ENCODE data around the gene BLZF1.
A peak's percentile ranks its signal among the peaks of the same experiment; 100 is the strongest.
"Not testable (repeated sequence)": the region's sequence is repeated elsewhere in the genome, so short reads cannot be mapped to it uniquely, and the experiment has no call there.

Gene BLZF1

DNA sequence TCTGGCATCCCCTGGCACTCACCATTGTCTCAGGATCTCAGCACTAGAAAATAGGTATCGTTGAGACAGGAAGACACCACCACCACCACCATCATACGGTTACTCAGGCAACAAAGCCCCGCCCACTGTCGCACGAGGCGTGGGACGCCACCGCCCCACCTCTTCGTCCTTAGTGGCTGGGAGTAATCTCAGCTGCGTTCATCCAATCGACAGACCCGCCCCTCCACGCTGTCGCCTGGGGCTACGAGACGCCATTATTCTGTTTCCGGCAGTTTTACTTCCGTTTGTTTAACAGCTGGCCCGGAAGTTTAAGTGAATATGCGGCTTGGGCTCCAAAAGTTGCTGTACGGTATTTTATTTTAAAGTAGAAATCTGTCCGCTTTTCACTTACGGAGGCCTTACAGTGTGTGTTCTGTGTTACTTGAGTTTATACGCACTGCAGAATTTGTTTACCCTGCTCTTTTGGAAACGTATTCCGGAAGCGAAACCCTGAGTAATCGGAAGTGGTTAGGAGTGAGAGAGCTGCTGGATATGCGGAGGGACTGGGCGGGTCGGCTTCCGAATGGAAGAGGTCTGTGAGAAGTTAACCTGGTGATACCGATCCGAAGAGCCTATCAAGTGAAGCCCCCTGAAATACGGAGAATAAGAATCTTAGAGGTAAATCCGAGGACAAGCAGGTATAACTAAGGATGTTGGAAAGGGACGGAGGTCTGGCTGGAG, at the start of gene BLZF1, which contains the start of gene NME7:
Gene BLZF1, plus strand, starts transcription at position 510 of the 720 bp plus-strand sequence. CDS start 1,328 bp downstream, outside the sequence.
Gene NME7, minus strand, starts transcription at position 112 of the 720 bp plus-strand sequence. Its CDS starts 87 bp downstream, at position 25.
- DNase-seq = peak; percentile 96

GRCh38 chr1:169318536-169319244, 49.3 kb upstream of the BLZF1 start:
- DNase-seq = no peak

DNA sequence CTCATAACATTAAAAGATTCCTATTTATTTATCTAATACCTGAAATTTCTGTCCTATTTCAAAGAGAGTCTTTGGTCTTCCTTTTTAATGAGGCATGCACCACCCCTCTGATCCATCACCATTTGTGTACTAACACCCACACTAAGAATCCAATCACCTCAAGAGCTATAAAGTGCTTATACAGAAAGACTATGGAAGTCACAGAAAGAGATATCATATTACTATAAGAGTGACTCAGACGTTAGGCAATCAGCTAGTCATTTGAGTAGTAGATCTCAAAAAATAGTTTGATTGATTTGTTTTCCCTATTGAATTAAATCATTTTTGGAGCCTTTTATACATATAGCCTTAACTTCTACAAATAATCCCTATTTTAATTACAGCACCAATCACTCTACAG, 46.5 kb upstream of the BLZF1 start:
- DNase-seq = no peak

DNA sequence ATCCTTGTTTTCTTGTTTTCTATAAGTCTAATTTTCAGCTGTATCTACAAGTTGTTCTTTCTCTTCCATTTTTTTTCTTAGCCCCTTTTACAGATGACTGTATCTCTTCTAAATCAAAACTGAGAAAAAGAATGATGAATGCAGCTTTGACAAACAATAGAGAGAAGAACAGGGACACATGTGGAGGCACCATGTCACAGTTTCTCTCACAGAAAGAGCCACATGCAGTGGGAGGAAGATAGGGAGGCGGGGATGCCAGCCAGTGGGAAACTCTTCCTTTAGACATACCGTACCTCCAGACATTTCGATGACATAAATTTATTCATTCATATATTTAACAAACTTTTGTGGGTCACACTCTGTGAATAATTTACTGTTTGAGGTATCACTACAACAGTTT, 45.9 kb upstream of the BLZF1 start:
- DNase-seq = no peak

DNA sequence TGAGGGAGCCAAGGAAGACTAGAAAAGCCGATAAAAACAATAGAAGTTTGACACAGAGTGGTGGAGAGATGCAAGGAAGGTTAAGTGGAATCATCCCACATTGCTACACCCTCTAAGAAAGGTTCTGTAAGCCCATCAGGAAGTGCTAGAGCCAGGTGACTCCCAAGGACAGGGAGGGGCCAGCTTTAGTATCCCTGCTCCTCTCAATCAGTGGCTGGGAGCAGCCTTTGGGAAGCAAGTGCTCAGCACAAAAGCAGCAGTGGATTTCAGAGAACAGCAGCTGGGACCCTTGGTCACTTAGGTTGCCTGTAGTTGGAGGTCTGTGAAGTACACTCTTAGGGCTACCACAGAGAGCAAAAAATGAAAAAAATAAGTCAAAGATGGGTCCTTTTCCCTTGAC, 42.9 kb upstream of the BLZF1 start:
- DNase-seq = no peak

GRCh38 chr1:169326261-169326955, 41.6 kb upstream of the BLZF1 start:
- DNase-seq = no peak

- no peak for DNase-seq
These were observed 41.1 kb upstream of the BLZF1 start for GRCh38 chr1:169326956-169327268.

GRCh38 chr1:169327875-169328274, 40.1 kb upstream of the BLZF1 start:
- no peak for DNase-seq

- DNase-seq = no peak
These were observed 38.6 kb upstream of the BLZF1 start for GRCh38 chr1:169329383-169329782.

DNA sequence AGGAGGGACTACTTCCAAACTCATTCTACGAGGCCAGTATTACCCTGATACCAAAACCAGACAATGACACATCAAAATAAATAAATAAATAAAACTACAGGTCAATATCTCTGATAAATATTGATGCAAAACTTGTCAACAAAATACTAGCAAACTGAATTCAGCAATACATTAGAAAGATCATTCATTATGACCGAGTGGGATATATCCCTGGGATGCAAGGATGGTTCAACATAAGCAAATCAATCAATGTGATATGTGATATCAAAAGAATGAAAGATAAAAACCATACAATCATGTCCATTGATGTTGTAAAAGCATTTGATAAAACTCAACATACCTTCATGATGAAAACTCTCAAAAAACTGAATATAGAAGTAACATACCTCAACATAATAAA, 37.1 kb upstream of the BLZF1 start:
- DNase-seq = no peak

DNA sequence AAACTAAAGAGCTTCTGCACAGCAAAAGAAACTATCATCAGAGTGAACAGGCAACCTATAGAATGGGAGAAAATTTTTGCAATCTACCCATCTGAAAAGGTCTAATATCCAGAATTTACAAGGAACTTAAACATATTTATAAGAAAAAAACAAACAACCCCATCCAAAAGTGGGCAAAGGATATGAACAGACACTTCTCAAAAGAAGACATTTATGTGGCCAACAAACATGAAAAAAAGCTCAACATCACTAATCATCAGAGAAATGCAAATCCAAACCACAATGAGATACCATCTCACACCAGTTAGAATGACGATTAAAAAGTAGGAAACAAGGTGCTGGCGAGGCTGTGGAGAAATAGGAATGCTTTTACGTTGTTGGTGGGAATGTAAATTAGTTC, 33.3 kb upstream of the BLZF1 start:
- DNase-seq = not testable (repeated sequence)

- not testable (repeated sequence) for DNase-seq
These were observed 30.9 kb upstream of the BLZF1 start for GRCh38 chr1:169336947-169337715.

- DNase-seq = no peak
These were observed 29.4 kb upstream of the BLZF1 start for GRCh38 chr1:169338617-169339016.

DNA sequence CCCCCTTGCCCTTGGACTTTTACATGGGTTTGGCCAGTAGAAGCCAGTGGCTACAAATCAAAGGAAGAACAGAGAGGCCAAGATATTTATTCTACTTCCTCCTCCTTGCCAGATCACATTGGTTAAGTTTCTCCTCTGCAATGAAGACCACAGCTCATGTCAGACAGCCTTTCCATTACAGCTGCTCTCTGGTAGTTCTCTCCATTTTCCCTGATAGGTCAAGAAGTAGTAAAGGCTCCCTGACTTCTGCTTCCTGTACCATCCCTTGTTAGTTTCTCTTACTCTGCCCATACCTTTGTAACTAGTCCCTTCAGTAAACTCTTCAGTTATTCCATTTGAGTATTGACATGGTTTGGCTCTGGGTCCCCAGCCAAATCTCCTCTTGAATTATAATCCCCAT, 28.2 kb upstream of the BLZF1 start:
- DNase-seq = no peak

- no peak for DNase-seq
These were observed 27.1 kb upstream of the BLZF1 start for GRCh38 chr1:169340882-169341281.

GRCh38 chr1:169342096-169342495, 25.9 kb upstream of the BLZF1 start:
- DNase-seq = not testable (repeated sequence)

GRCh38 chr1:169345511-169345910, 22.5 kb upstream of the BLZF1 start:
- DNase-seq = no peak

DNA sequence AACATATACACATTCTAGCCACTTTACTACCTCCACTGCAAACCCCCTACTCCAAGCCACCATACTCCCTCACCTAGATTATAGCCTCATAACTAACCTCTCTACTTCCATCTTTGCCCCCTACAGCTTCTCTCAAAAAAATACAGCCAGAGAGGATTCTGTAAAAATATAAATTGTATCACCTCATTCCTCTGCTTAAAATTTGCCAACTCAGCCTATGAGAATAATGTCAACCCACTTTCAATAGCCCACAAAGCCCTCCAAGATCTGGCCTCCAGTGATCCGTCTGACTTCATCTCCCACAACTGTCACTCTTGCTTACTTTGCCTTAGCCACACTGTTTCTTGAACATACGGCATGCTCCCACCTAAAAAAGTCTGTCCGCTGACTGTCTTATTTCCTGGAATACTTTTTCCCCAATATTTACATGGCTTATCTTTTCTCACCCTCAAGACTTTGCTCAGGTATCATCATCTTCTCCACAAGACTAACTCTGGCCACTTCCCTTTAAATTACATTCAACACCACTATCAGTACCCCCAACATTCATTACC, 21.9 kb upstream of the BLZF1 start:
- DNase-seq = no peak

GRCh38 chr1:169347688-169348382, 20.2 kb upstream of the BLZF1 start:
- no peak for DNase-seq

DNA sequence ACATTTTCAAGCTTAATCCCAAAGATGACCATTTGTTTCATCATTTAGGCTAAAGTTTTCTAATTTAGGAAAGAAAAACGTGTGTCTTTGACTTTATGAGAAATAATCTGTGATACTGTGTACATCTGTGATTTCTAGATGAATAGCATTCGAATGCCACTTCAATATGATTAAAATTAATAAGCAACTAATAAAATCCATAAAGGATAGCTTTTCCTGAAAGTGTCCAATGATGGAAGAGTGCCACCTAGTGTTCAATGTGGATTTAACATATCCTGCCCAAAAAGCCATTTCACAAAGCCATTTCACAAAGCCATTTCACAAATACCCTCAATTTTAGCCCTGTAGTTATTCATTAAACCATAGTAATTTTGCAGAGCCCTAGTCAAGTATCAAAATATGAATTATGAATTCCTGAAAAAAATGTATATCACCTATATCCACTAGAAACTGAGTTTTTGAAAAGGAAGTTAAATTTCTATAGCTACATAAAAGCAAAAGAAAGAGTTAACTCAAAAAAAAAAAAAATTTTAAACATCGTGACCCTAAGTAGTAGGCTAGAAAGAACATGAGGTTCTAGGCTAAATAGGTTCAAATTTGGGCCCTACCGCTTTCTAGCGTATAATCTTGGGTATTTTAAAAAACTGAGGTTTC, 19.5 kb upstream of the BLZF1 start:
- DNase-seq = peak; percentile 50

DNA sequence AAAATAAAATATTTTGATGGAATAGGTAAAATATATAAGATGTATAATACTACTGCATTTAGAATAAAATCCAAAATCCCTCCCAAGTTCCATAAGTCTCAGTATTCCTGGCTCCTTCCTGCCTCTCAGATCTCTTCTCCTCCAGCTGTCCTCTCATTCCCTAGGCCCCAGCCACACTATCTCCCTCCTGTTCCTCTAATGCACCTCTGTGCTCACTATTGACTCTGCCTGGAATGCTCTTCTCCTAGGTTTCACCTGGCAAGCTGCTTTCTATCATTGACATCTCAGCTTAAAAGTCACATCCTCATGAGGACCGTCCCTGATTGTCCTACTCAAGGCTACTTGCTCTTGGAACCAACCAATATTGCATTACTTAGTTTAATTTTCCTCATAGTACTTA, 7.6 kb upstream of the BLZF1 start:
- DNase-seq = no peak

- DNase-seq = no peak
These were observed 6.7 kb upstream of the BLZF1 start for GRCh38 chr1:169361281-169361680.

Data from NCI-H1092 (cell line).